HG03025 (cell line): Measurements from ENCODE around the gene CASQ1.

Experiments used
- ATAC-seq: cut with Tn5 transposase; IDR thresholded peaks from one replicate; pipeline ENCODE4 v1.9.1; 2021; ENCODE audit warnings: mild to moderate bottlenecking, moderate library complexity; ENCODE audit not compliant: unreplicated experiment, low FRiP score

Gene CASQ1

GRCh38 chr1:160221089-160221488 lies 30.7 kb downstream of the CASQ1 start:
- no peak for ATAC-seq

GRCh38 chr1:160222546-160222945 lies 32.2 kb downstream of the CASQ1 start:
- ATAC-seq = no peak

GRCh38 chr1:160224606-160225005 lies 34.2 kb downstream of the CASQ1 start:
- no peak for ATAC-seq

- ATAC-seq = no peak
Observed at GRCh38 chr1:160225345-160225744, 35.0 kb downstream of the CASQ1 start.

GRCh38 chr1:160226623-160227022 lies 36.2 kb downstream of the CASQ1 start:
- ATAC-seq = no peak

GRCh38 chr1:160227034-160227433 lies 36.7 kb downstream of the CASQ1 start:
- no peak for ATAC-seq

GRCh38 chr1:160227561-160227960 lies 37.2 kb downstream of the CASQ1 start:
- no peak for ATAC-seq

- no peak for ATAC-seq
Observed at GRCh38 chr1:160228431-160228830, 38.1 kb downstream of the CASQ1 start.

GRCh38 chr1:160232911-160233310 lies 42.5 kb downstream of the CASQ1 start:
- ATAC-seq = no peak

- no peak for ATAC-seq
Observed at GRCh38 chr1:160236806-160237205, 46.4 kb downstream of the CASQ1 start.

GRCh38 chr1:160237558-160237957 lies 47.2 kb downstream of the CASQ1 start:
- ATAC-seq = no peak

- no peak for ATAC-seq
Observed at GRCh38 chr1:160238408-160238807, 48.0 kb downstream of the CASQ1 start.

- no peak for ATAC-seq
Observed at GRCh38 chr1:160239582-160240299, 49.4 kb downstream of the CASQ1 start.

- no peak for ATAC-seq
Observed at GRCh38 chr1:160243767-160244166, 53.4 kb downstream of the CASQ1 start.

GRCh38 chr1:160244209-160244608 lies 53.8 kb downstream of the CASQ1 start:
- ATAC-seq = no peak

- no peak for ATAC-seq
Observed at GRCh38 chr1:160245434-160245833, 55.1 kb downstream of the CASQ1 start.

GRCh38 chr1:160247053-160247452 lies 56.7 kb downstream of the CASQ1 start:
- no peak for ATAC-seq

GRCh38 chr1:160251011-160251410 lies 60.6 kb downstream of the CASQ1 start:
- no peak for ATAC-seq
